Vagina (tissue), 2 donors: Measurements from ENCODE around the gene PROX1.

Experiments
- CTCF ChIP-seq, 3 experiments: fragments of 450-650 bp in 2 of 3; fragments of 200-600 bp in 1 of 3; sonication (generic) in 1 of 3; IDR thresholded peaks; one replicate each; pipeline ENCODE4 v1.5.1; 2017 to 2019; ENCODE audit warnings: antibody characterized with exemption in 3 of 3, mild to moderate bottlenecking in 2 of 3, moderate library complexity in 2 of 3
- POLR2A ChIP-seq, 2 donors: fragments of 450-650 bp; IDR thresholded peaks; one replicate each; pipeline ENCODE4 v1.6.1; 2017; ENCODE audit warnings: antibody characterized with exemption in 2 of 2, mild to moderate bottlenecking in 2 of 2, moderate library complexity in 2 of 2

- TF ChIP-seq POLR2A (IDR thresholded peaks at IDR 0.05) = no peak
- no peak for TF ChIP-seq CTCF (IDR thresholded peaks at IDR 0.05)
Observed at GRCh38 chr1:213962508-213962907, 25.3 kb upstream of the PROX1 start.
